Epithelial cell of esophagus (primary cell): ENCODE data around the gene WDR54.

Experiments
- DNase-seq: peaks from one replicate; pipeline ENCODE4 v3.0.0; 2010; ENCODE audit warnings: low read depth
- H3K4me3 ChIP-seq: 2 replicates; pipeline ENCODE4 v1.5.1; 2011; ENCODE audit warnings: mild to moderate bottlenecking, low read length, control low read depth
- TF ChIP-seq, protein P1 (sequence below): IDR thresholded peaks from 2 replicates; pipeline ENCODE4 v1.5.1; 2011; ENCODE audit warnings: low read depth, mild to moderate bottlenecking, low read length, control low read depth, inconsistent platforms; ENCODE audit not compliant: insufficient read depth; ENCODE audit errors: missing control alignments

The WDR54 gene

DNA sequence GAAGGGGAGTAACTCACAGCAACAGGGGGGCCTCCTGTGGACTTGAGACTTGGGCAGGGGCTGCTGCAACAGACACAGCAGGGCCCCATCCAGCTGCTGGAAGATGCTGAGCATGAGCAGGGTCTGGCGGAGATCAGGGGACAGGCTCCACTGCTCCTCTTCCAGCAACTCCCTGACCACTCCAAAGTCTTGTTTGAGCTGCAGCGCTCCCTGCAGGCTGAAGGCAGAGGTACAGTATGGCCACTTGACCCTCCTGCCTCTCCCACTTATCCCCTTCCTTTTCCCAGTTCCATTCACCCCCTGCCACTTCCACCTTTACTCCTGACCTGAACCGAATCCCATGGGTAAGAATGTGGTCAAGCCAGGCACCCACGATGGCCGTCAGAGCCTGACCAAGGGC is 53.4 kb downstream of the WDR54 start:
- TF ChIP-seq, protein P1, sequence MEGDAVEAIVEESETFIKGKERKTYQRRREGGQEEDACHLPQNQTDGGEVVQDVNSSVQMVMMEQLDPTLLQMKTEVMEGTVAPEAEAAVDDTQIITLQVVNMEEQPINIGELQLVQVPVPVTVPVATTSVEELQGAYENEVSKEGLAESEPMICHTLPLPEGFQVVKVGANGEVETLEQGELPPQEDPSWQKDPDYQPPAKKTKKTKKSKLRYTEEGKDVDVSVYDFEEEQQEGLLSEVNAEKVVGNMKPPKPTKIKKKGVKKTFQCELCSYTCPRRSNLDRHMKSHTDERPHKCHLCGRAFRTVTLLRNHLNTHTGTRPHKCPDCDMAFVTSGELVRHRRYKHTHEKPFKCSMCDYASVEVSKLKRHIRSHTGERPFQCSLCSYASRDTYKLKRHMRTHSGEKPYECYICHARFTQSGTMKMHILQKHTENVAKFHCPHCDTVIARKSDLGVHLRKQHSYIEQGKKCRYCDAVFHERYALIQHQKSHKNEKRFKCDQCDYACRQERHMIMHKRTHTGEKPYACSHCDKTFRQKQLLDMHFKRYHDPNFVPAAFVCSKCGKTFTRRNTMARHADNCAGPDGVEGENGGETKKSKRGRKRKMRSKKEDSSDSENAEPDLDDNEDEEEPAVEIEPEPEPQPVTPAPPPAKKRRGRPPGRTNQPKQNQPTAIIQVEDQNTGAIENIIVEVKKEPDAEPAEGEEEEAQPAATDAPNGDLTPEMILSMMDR, result peak; percentile 35
- H3K4me3 ChIP-seq, result no peak overlapping the region
- DNase-seq, result no peak
